ENCODE measurements around the gene LIFR. TPM values are rescaled to one million over a fixed set of nuclear protein-coding genes. Genes with fewer than 3 reads are reported as not detected.
"Not testable (repeated sequence)": the region's sequence is repeated elsewhere in the genome, so short reads cannot be mapped to it uniquely, and the experiment has no call there.

Gene LIFR
- total RNA-seq, 1 donor from 2014 or later = 16.2 TPM

DNA sequence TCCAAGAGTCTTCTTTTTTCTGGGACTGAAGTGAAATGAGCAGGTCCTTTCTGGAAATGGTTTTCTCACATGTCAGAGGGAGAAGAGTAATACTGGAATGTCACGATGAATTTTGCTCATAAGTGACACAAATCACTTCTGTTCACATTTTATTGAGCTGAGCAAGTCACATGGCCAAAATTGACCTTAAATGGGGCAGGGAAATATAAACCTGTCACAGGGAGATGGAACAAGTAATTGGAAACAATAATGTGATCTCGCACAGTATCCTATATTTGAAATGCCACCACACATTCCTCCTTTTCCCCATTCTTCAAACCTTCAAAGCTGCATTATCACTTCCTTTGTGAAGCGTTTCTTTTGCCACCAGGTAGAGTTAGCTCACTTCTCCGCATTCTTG, 25.2 kb upstream of the LIFR start:
- no peak for DNase-seq (ENCODE audit: low read depth)

GRCh38 chr5:38579105-38579504, 22.7 kb upstream of the LIFR start:
- no peak for DNase-seq (ENCODE audit: low read depth)

GRCh38 chr5:38576961-38577684, 20.7 kb upstream of the LIFR start:
- DNase-seq (ENCODE audit: low read depth) = no peak

DNA sequence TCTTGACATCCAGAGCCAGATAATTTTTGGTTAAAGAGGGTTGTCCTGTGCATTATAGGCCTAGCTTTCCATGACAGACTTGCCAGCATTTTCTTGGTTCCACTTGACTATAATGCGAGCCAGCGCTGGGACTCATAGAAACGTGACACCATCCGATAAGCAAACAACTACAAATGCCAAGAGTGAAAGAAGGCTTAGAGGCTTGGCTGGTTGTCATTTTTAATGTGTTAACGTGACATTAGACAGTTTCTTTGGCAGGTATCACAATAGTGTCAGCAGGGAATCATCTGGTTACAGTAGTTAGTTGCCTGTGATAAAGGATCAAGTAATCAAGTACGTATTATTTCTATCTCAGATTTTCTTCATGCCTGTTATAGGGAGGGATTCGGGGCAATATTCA, 20.0 kb upstream of the LIFR start:
- no peak for DNase-seq (ENCODE audit: low read depth)

DNA sequence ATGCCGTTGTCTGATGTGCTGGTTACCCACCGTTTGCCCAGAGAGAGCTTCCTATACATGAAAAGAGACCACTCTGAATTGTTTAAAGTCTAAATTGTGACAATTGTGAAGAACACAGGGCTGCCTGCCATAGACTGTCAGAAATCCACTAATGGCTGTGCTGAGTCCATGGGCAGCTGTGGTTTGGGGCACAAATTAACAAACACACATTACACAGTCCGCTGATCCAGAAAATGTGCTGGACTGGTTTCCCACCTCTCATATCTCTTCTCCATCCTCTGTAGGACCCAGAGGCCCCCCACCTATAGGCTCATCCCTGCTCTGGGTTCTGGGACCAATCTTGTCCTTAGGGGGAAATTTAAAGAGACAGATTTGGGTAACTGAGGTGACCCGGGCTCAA, 19.0 kb upstream of the LIFR start:
- no peak for DNase-seq (ENCODE audit: low read depth)

- no peak for DNase-seq (ENCODE audit: low read depth)
These were observed 17.6 kb upstream of the LIFR start for GRCh38 chr5:38574009-38574408.

DNA sequence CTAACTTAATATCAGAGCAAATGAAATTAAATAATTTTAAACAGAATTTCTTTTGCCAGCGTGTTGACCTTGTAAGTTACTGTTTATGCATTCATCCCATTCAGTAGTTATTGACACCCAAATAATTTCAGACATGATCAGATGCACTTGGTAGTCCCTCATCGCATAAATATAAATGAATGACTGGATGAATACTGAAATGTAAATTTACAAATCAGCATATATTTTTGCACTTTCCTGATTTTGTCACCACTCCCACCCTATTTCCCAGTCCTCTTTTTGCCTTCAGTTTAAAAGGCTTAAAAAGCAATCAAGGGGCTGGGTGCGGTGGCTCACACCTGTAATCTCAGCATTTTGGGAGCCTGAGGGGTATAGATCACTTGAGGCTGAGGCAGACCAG, 17.1 kb upstream of the LIFR start:
- no peak for DNase-seq (ENCODE audit: low read depth)

GRCh38 chr5:38569180-38569579, 12.7 kb upstream of the LIFR start:
- no peak for DNase-seq (ENCODE audit: low read depth)

- not testable (repeated sequence) for DNase-seq (ENCODE audit: low read depth)
These were observed 10.9 kb upstream of the LIFR start for GRCh38 chr5:38567306-38567705.

- DNase-seq (ENCODE audit: low read depth) = no peak
These were observed 7.2 kb upstream of the LIFR start for GRCh38 chr5:38563624-38564023.

- DNase-seq (ENCODE audit: low read depth) = no peak
These were observed 6.2 kb upstream of the LIFR start for GRCh38 chr5:38562444-38563210.

GRCh38 chr5:38559428-38559827, 3.0 kb upstream of the LIFR start:
- no peak for DNase-seq (ENCODE audit: low read depth)

GRCh38 chr5:38557792-38558191, 1.3 kb upstream of the LIFR start:
- DNase-seq (ENCODE audit: low read depth) = no peak

- DNase-seq (ENCODE audit: low read depth) = no peak
These were observed 863 bp upstream of the LIFR start for GRCh38 chr5:38557308-38557710.

GRCh38 chr5:38556088-38556598, 303 bp downstream of the LIFR start:
- no peak for DNase-seq (ENCODE audit: low read depth)

GRCh38 chr5:38555354-38556087, 925 bp downstream of the LIFR start:
- DNase-seq (ENCODE audit: low read depth) = peak; percentile 6

DNA sequence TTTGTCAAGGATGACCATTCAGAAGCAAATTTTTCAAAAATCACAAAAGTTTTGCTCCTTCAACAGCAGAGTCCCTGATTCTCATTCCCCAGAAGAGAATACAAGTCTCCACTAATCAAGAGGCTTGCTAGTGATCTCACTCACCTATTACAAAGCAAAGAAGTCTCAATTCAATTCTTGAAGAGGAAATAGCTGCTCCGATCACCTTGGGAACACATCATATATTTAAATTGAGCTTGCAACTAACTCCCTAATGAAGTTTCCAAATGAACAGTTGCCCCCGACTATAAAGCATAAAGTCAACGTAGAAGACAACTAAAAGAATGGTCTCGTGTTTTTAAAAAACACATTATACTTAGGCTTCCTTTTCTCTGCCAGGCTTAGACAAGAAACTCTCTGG, 1.6 kb downstream of the LIFR start:
- DNase-seq (ENCODE audit: low read depth) = no peak

GRCh38 chr5:38554403-38554802, 2.0 kb downstream of the LIFR start:
- DNase-seq (ENCODE audit: low read depth) = no peak

- no peak for DNase-seq (ENCODE audit: low read depth)
These were observed 3.4 kb downstream of the LIFR start for GRCh38 chr5:38553001-38553521.

- peak; percentile 60 for DNase-seq (ENCODE audit: low read depth)
These were observed 5.1 kb downstream of the LIFR start for GRCh38 chr5:38551030-38552017.
